H1 (cell line): ENCODE data around the gene IL17A. TPM values are rescaled to one million over a fixed set of nuclear protein-coding genes. Genes with fewer than 3 reads are reported as not detected.

Experiments used
- BCL11A ChIP-seq, 2 experiments: IDR thresholded peaks; one replicate each; pipeline ENCODE4 v1.6.1; 2011; ENCODE audit warnings: low read depth in 2 of 2, low read length in 2 of 2, mild to moderate bottlenecking in 2 of 2
- EP300 ChIP-seq, 2 experiments: IDR thresholded peaks; 1 replicate in 1 of 2; 2 replicates in 1 of 2; pipeline ENCODE4 v1.6.1; 2011 to 2012; ENCODE audit warnings: low read depth in 2 of 2, low read length in 2 of 2, mild to moderate bottlenecking in 2 of 2, borderline replicate concordance in 1 of 2, inconsistent platforms in 1 of 2, moderate library complexity in 1 of 2
- FOSL1 ChIP-seq: IDR thresholded peaks from 2 replicates; pipeline ENCODE4 v1.6.1; 2011; ENCODE audit warnings: mild to moderate bottlenecking, low read depth, low read length, moderate library complexity; ENCODE audit not compliant: insufficient read depth
- HDAC2 ChIP-seq, 2 experiments: fragments of 300-600 bp in 1 of 2; sonication (generic) in 1 of 2; IDR thresholded peaks; 2 replicates each; pipeline ENCODE4 v1.6.1; 2011 to 2012; ENCODE audit warnings: low read depth in 2 of 2, low read length in 2 of 2, mild to moderate bottlenecking in 2 of 2, moderate library complexity in 2 of 2, borderline replicate concordance in 1 of 2, inconsistent platforms in 1 of 2
- HDAC6 ChIP-seq: IDR thresholded peaks from one replicate; pipeline ENCODE4 v1.7.1; 2012; ENCODE audit warnings: low read depth, mild to moderate bottlenecking, inconsistent platforms, low read length, moderate library complexity
- polyA plus RNA-seq, 7 experiments: library from polyadenylated mRNA; depleted of rRNA in 3 of 7; stranded (reverse) in 5 of 7; unstranded in 2 of 7; fragments of >200 nt in 5 of 7; fragments of 200-250 nt in 2 of 7; gene quantifications; 1 replicate in 5 of 7; 2 replicates in 1 of 7; 4 replicates in 1 of 7; pipeline versions ENCODE4 v1.2.1 to v1.2.3, GENCODE V29; 2011 to 2013; ENCODE audit warnings: missing spikeins in 2 of 7, mixed read lengths in 2 of 7
- total RNA-seq: library from RNA; stranded (reverse); fragmentation: NEBNext Ultra II Directional; extraction: Animal tissue kit (Norgen Biotek cat#: 25700); gene quantifications from 2 replicates; pipeline ENCODE4 v1.2.1, GENCODE V29; 2021
- TF ChIP-seq, protein P1 (sequence below): IDR thresholded peaks from 2 replicates; pipeline ENCODE4 v1.6.1; 2011; ENCODE audit warnings: low read length, improper control_type of control experiment
- TF ChIP-seq, protein P2 (sequence below): IDR thresholded peaks from 2 replicates; pipeline ENCODE4 v1.6.1; 2011; ENCODE audit warnings: low read depth, mild to moderate bottlenecking, low read length; ENCODE audit not compliant: insufficient read depth

IL17A gene
- total and polyA plus RNA-seq, 2 of the 8 experiments (the other 6 are each of a cell fraction or from before 2014, with no cell fraction given): not detected

DNA sequence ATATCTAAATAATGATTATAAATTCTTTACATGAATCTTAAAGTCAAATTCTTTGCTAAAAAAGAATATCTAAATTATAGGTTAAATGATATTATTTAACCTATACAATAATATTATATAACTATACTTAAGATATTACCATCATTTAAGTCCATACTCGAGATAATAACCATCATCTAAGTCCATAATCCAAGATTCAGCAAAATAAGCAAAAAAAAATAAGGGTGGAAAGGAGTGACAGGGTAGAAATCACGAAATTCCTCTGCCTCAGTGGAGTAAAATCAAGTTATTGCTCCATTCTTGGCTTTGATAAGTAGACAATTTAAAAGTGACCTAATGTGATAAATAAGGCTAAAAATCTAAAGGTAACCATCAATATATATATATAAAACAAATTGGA is 9.7 kb downstream of the IL17A start (continued):
- TF ChIP-seq, protein P1, sequence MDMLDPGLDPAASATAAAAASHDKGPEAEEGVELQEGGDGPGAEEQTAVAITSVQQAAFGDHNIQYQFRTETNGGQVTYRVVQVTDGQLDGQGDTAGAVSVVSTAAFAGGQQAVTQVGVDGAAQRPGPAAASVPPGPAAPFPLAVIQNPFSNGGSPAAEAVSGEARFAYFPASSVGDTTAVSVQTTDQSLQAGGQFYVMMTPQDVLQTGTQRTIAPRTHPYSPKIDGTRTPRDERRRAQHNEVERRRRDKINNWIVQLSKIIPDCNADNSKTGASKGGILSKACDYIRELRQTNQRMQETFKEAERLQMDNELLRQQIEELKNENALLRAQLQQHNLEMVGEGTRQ: no peak
- TF ChIP-seq BCL11A (IDR thresholded peaks at IDR 0.05; ENCODE audit: low read depth in 2 of 2, low read length in 2 of 2) (no peak), HDAC2 (IDR thresholded peaks at IDR 0.05; ENCODE audit: borderline replicate concordance in 1 of 2, low read depth in 2 of 2, low read length in 2 of 2) (no peak), FOSL1 (no peak), EP300 (IDR thresholded peaks at IDR 0.05; ENCODE audit: borderline replicate concordance in 1 of 2, low read depth in 2 of 2, low read length in 2 of 2) (no peak), HDAC6 (no peak)
- TF ChIP-seq, protein P2, sequence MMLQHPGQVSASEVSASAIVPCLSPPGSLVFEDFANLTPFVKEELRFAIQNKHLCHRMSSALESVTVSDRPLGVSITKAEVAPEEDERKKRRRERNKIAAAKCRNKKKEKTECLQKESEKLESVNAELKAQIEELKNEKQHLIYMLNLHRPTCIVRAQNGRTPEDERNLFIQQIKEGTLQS: no peak
